GM19397 (cell line): ENCODE results near the gene RNASE9.
"Not testable (repeated sequence)": the region's sequence is repeated elsewhere in the genome, so short reads cannot be mapped to it uniquely, and the experiment has no call there.

ENCODE experiments used
- ATAC-seq: cut with Tn5 transposase; IDR thresholded peaks from one replicate; pipeline ENCODE4 v1.9.1; 2021; ENCODE audit warnings: mild to moderate bottlenecking, moderate library complexity; ENCODE audit not compliant: unreplicated experiment

RNASE9 gene

DNA sequence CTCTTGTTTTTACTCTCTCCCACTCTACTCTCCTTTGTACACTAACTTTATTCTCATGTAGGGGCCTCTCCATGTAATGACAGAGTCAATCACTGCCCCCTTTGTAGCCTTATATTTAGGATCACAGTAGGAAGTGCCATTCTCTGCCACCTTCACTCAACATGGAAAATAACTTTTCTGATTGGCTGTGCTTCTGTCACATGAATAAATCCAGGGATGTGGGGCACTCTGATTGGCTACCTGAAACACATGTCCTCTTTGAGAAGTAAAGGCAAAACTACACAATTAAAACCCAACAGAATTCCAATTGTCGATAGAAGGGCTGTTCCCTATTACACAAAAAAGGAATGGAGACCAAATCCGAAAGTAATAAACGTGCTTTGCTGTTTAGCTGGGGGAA is at the start of gene RNASE9:
RNASE9 (minus strand) TSS at position 87 of the 400 bp plus-strand sequence.
- ATAC-seq, result no peak

DNA sequence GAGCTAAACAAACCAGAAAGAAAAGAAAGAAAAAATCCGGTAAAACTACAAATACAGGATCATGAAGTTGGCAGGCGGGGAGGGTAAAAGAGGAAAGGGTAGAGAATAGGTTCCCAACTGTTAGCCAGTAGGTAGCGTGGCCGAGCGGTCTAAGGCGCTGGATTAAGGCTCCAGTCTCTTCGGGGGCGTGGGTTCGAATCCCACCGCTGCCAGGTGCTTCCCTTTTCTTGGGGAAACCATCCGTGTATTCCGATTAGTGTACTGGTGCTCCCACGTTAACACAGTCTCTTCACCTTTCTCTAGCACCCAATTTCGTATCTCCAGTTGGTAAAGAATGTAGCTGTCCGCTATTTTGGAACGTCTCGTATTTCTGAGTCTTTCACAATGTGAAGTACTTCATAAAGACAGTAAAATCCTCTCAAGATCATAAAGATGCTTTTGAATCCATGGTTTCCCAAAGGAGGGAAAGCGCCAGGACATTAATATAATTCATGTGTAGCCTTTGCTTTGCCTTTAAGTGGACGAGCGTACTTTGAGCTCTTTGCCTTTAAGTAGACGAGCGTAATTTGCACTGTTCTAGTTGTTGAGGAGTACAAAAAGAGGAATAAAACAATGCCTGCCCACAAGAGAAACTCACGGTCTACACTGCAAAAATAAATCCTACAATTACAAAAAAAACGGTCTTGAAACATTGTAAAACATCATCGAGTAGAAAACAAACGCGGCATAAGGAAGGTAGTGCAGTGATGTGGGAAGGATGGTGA is 49.3 kb upstream of the RNASE9 start:
- no peak for ATAC-seq

DNA sequence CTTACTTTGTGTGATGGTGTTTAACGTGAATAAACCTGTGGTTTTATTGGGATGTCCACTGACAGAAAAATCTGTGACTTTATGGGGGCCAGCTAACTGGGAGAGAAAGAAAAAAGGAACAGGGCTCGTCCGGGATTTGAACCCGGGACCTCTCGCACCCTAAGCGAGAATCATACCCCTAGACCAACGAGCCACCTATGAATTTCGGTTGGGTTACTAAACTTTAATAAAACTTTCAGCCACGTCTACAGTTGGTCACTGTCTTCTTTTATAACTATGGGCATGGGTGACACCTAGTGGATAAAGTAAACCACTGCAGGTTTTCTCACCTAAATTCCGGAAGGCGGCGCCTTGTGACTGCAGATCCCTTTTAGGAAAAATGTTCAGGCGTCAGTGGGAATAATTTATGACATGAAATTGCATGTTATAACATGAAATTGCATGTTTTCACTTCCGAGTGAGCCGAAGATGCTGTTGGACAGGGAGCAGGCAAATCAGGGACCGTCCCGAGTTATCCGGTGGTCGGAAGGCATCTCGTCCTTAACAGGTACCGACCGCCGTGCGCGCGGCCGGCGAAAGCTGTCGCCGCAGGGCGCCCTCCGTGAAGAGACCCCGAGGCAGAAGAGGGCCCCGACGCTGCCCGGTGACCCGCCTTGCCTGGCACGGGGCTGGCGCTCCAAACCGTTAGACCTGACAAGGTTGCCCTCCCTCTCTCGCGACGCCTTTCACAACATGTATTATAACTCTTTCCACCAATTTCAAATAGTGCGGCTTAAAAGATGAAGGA is 48.6 kb upstream of the RNASE9 start:
- no peak for ATAC-seq

DNA sequence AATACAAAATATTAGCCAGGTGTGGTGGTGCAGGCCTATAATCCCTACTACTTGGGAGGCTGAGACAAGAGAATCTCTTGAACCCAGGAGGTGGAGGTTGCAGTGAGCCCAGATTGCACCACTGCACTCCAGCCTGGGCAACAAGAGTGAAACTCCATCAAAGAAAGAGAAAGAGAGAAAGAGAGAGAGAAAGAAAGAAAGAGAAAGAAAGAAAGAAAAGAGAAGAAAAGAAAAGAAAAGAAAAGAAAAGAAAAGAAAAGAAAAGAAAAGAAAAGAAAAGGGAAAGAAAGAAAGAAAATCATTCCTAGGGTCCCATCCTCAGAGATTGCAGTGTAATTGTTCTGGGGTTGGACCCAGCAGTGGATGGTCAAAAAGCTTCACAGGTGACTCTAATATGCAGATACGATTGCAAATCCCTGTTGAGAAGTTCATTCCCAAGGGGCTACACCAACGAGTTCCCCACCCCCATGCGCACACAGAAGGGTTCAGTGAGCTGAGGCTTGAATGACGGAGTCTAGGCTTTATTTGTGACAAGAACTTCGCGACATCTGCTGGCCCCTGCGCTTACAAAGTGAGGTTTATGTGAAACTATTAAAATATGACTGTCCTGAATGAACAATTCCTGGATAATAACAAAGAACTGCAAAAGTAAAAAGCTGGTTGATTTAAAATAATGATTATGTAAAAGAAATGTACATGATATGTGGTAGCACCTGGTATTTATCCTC is 47.7 kb upstream of the RNASE9 start:
- ATAC-seq, result no peak

DNA sequence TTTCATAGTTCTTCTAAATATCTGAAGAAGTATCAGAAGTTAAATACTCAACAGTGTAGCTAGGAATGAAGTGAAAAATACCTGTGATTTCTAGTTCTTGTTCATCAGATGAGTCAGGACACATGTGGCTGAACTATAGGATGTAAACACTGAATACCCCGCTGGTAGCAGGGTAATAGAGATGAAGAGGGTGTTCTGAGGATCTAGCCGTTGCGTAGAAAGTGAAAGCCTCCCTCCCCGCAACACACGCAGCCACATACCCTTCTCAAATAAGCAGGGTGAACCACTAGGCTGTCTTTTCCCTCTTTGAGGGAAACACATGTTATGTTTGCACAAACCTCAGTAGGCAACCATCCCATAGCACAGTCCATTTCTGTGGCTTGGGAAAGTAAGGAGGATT is 46.8 kb upstream of the RNASE9 start:
- no peak for ATAC-seq

DNA sequence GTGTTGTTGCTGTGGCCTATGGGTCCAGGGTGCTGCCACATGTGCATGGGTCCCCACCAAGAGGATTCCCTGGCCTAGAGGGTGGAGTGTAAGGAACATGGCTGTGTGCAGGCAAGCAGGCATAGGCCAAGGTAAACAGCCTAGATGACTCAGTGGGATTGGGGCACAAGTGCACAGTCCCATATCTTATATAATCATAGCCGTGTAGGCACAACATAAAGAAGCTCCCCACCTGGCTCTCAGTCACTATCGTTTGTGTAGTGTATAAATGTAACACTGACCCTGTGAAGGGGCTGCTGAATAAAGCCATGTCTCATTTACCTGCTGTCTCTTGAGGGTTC is 46.0 kb upstream of the RNASE9 start:
- ATAC-seq, result no peak

DNA sequence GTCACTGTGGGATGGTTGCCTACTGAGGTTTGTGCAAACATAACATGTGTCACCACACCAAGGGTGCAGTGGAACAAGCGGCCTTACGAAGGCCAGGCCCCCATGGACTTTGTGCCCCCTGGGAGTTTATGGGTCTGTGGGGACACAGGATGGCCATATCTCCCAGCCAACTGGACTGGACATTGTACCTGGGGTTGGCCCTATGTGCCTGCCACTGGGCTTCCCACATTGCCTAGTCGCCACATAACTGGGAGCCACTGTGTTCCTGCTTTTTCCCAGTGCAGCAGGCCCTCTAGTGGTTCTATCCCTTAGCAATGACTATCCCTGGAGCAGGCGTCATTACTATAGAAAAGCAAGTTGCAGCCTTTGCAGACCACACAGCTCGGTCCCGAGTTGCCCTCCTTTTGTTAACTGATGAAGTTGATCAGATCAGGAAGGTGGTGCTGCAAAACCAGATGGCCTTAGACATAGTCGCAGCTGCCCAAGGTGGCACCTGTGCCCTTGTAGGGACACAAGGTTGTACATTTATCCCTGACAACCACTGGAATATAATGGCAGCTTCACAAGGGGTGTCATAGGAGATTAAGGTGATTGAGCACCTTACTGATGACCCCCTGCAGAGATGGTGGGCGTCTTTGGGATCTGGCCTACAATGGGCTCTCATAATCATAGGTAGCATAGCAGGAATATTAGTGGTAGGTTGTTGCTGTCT is 45.5 kb upstream of the RNASE9 start:
- no peak for ATAC-seq

DNA sequence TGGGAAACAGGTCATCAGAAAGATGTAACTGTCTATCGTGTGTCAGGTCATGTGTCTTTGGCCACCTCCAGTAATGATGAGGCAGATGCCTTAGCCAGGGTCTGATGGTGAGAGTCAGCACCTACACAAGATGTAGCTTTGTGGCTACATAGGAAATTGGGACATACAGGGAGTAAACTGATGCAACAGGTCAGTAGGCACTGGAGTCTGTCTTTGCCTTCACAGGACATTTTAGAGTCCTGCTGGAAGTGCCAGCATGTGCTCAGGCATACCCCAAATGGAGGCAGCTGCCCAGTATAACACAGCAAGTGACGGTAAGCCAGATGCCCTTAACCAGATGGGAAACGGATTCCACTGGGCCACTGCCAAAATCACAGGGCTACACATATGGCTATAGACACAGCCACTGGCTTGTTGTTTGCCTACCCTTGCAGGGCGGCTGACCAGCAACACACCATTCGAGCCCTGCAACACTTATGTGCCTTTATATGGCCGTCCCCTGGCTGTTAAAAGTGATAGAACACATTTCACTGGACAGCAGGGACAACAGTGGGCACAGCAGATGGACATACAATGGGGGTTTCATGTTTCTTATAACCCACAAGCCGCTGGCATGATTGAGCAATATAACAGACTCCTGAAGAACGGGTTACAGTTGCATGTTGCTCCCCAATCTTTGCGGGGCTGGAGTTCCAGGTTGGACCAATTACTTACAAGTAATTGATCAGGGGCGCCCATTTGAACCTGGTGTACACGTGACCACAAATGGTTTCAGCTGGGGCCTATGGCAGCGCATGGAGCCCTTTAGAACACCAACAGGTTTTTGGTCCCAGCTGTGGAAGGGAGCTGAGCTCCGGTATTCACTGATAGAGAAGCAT is 43.2 kb upstream of the RNASE9 start:
- no peak for ATAC-seq

DNA sequence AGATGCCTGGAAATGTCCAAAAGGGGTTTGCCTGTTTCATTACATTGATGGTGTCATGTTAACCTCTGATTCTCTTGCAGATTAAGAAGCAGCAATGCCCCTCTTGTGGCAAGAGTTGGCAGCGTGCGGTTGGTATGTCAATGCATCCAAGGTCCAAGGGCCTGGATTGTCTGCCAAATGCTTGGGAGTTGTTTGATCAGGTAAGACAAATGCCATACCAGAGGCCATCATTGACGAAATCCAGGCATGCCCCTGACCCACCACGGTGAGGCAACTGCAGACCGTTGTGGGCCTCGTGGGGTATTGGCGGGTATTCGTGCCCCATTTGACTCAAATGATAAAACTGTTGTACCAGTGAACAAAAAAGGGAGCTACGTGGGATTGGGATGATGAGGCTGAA is 41.7 kb upstream of the RNASE9 start:
- no peak for ATAC-seq

DNA sequence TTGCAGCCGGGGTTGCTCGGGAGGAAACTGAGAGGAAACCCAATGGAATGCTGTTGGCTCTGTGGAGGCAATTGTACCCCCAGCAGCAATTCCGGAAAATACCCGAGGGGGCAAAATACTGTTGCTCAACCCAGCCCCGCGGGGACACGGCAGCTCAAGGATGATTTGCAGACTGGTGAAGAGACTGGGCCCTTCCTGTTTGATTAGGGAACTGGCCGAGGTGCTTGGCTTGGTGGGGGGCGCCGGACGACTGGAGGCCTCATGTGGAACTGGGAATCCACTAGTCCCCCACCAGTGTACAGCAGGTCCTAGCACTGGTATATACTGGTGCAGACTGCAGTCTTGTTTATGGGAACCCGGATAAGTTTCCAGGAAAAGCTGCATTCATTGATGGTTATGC is 40.7 kb upstream of the RNASE9 start:
- ATAC-seq, result no peak

DNA sequence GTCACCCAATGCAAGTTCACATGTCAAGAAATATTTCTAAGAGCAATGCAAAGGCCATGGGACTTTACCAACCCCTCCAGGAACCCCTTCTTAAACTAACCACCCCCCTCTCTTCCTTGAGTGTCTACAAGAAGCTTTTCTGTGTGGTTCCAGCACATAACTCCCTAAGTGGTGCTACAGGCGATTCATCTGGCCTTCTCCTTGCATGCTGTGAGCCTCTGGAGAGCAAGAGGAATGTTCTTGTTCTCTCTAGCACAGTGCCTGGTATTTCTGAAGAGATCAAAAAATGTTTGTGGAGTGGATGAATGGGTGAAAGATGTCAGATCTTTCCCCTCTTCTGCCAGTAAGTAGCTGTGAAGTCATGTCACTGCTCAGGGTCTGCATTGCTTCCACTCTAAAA is 36.3 kb upstream of the RNASE9 start:
- no peak for ATAC-seq

DNA sequence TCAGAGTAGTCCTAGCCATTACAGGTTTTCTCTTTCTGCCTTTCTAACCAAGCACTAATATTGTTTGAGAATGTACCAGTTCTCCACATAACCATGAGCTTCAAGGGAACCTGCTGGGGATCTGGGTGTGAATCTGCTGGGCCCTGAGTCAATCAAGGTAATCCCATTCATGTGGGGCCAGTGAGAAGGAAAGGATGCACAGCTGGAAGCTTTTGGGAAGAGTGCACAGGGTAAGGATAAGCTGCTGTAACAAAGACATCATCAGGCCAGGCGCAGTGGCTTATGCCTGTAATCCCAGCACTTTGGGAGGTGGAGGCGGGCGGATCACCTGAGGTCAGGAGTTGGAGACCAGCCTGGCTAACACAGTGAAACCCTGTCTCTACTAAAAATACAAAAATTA is 34.9 kb upstream of the RNASE9 start:
- ATAC-seq, result not testable (repeated sequence)

DNA sequence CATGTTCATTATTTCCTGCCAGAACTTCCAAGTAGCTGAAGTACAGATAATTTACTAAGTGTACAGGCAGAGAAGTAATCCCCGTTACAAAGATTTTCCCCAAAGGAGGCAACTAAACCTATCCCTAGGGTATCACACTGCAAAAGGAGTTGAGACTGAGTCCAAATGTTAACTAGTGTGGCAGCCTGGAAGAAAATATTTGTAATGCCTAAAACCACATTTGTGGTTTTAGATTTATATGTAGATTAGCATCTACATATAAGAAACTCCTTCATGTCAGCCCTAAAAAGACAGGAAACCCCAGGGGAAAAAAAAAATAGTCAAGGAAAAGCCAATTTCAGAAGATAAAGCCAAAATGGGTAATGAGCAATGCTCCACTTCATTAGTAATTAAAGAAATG is 31.7 kb upstream of the RNASE9 start:
- ATAC-seq, result no peak

DNA sequence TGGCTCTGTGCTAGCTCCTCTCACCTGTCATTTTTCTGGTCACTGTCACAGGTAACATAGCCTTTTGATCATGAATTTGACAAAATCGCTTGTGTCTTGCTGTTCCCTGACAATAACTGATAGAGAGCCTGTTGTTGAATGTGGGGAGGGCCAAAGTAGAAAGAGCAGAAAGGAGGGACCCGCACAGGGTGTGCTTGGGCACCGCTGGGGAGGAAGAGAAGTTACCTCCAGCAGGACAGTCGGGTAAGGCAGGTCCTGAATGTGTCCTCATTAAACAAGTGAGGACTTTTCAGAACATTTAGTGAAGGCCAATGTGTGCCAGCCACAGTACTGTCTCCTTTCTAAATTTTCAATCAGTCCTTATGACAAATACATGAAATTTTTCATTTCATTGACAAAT is 30.4 kb upstream of the RNASE9 start, which contains the start of gene RNASE12:
RNASE12 (minus strand) TSS at position 142 of the 400 bp plus-strand sequence. CDS start 653 bp downstream, outside the sequence.
- ATAC-seq, result no peak

DNA sequence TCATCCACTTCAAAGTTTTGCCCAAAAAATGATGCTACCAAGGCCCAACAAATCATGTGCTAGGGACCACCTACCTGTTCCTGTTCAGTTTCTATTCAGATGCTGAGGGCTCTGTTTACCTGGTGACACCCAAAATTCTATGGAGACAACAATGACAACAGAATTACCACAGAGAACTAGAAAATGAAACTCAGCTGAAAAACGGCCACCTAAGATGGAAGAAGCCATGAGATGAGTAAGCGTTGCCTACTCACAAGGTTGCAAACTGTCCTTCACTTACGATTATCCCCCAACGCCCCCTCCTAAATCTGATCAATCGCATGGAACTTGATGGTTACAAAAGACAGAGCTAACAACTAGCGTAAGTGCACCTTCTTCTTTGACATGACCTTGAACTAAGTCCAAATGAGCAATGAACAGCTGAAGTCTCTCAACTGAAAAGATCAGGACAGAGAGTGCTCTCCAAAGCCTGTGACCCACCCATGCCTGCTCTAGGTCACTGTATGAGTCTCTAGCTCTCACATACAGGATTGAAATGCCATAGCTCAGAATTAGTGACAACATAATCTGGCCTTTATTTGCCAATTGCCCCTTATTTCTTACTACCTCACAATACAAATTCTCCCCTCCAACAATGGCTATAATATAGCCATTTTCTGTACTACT is 26.8 kb upstream of the RNASE9 start, which contains the start of gene RNASE11:
RNASE11 (minus strand) TSS at position 513 of the 666 bp plus-strand sequence.
- ATAC-seq, result no peak

DNA sequence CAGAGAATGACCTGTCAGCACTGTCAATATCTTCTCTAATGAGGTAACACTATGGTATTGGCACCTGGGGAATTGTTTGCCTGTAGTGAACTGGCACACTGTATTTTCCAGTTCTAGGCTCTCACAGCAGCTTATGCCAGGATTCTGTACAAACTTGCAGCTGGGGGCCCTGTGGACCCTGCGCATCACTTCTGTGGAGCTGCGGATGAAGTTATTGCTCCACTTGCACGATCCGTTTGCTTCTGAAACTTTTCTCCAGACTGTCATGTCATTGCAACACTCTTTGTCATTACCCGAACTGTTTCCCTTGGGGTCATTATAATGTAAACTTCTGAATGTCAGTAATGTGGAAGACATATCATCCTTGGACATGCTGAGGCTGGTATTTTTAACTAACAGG is 23.1 kb upstream of the RNASE9 start:
- no peak for ATAC-seq

DNA sequence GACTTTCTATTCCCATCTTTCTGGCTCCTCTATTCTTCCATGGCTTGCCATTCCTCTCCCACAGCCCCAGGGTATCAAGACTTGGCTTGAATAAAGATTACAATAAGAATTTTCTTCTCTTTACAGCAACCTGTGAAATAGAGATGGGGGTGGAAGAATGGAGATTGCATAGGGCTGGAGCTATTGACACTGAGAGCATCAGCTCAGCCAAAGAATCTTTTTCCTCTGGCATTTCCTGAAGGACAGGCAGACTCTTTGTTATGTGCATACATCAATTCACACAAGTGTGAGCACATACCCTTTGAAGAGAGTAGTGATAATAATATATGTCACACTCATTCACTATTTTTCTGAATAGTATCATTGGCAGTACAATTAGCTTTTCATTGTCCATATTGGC is 22.3 kb upstream of the RNASE9 start:
- no peak for ATAC-seq

DNA sequence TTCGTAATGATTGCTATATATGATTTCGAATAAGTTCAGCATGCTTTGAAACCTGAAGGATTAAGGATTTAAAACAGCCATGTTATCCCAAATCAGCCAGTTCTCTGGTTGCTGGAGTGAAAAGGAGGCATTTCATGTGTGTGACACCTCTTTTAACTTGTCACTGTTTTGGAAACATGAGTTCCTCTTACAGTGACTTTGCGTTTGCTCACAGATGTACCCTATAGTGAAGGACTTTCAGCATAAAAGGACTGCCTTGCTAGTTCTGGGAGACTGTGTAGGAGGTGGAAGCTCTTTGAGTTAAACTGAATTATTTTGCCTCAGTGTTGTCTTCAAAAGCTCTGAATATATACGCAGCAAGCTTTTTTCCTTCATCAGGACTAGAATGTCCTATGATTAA is 19.4 kb upstream of the RNASE9 start:
- ATAC-seq, result no peak

DNA sequence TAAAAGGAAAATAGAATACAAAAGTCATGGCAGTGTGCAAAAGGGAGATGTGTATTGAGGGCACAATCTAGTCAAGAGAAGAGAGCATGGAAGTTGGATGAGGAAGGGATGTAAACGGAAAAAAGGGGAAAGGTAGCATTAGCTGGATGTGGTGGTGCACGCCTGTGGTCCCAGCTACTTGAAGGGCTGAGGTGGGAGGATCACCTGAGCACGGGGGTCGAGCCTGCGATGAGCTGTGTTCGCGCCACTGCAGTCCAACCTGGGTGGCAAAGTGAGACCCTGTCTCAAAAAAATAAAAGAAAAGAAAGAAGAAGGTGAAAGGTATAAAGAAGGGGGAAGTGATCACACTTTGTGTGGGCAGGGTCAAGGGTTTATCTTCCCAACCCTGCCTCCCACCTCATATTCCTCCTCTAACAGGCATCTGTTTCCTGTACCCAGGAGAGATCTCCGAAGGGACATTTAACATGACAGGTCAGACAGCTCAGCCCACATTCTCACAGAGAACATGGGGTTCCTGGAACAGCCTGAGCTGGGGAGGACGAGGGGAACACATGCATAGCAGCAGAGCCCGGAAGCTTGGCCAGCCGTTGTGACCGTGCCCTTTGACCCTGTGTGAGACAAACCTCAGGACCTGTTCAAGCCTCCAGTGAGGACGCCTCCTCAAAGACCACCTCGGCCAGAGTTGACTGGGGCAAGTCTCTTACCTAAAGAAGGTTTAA is 18.1 kb upstream of the RNASE9 start:
- no peak for ATAC-seq
